Measurements from ENCODE around the gene ADGRD2.

The ADGRD2 gene

DNA sequence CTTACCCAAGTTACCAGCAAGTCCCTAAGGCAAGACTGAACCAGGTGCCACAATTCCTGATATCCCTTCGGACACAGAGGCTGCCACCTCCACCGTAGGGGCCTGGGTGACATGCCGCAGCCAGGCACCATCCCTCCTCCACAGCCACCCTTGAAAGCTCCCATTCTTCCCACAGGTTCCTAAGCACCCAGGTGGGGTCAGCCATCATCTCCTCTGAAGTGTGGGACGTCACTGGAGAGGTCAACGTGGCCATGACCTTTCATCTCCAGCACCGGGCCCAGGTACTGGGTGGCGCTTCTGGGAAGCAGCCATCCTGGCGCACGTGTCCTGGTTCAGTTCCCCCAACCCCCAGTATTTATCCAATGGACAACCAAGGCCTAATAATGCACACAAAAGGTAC is 8.2 kb downstream of the ADGRD2 start:
- DNase-seq = no peak

DNA sequence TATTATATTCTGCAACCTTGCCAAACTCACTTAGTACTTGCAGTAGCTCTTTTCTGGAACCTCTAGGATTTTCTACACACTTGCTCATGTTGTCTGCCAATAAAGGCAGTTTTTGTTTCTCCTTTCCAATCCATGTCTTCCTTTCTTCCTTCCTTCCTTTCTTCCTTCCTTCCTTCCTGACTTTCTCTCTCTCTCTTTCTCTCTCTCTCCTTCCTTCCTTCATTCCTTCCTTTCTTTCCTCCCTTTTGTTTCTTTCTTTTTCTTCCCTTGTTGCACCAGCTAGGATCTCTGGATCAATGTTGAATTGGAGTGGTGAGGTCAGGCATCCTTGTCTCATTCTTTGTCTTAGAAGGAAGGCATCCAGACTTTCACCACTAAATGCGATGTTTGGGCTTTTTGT is 12.5 kb downstream of the ADGRD2 start:
- no peak for DNase-seq

DNA sequence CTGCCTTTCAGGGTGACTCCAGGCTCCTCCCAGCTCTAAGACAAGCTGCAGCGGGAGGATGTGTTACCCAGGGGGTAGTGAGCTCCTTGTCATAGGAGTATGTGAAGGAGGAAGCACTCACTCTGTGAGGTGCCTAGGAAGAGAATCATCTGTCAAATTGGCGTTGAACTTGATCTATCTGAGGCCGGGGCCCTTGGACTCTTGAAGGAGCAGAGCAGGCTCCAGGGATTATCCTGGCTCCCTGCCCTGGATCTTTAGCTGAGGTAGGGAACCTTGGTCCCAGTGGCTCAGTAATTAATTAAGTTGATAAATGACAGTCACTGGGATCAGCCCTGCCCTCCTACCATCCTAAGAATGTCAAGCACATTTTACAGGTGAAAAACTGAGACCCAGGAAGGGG is 15.5 kb downstream of the ADGRD2 start:
- no peak for DNase-seq

DNA sequence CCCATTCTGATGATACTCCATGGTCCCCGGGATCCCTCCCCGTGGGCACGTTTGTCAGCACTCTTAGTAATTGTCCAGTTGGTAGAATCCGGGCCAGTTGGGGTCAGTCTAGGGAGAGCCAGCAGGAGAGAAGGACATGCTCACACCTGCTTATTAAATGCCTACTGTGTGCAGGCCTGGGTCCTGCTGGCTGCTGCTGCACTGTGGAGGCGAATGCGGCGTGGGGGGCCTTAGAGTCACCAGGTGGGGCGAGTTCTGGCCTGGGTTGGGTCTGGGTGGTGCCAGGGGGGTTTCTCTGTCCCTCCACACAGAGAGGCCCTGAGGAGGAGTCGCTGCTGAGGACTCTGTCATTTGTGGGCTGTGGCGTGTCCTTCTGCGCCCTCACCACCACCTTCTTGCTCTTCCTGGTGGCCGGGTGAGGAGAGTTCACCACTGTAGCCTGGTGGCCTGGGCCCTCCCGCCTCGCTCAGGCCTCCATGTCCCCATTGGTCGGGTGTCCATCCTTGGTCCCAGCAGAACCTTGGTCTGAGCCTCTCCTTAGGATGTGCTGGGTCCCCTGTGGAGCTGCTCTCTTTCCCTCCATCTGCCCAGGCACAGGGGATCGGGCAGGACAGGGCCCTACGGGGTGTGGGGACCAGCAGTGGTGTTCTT is 17.3 kb downstream of the ADGRD2 start:
- DNase-seq = no peak

DNA sequence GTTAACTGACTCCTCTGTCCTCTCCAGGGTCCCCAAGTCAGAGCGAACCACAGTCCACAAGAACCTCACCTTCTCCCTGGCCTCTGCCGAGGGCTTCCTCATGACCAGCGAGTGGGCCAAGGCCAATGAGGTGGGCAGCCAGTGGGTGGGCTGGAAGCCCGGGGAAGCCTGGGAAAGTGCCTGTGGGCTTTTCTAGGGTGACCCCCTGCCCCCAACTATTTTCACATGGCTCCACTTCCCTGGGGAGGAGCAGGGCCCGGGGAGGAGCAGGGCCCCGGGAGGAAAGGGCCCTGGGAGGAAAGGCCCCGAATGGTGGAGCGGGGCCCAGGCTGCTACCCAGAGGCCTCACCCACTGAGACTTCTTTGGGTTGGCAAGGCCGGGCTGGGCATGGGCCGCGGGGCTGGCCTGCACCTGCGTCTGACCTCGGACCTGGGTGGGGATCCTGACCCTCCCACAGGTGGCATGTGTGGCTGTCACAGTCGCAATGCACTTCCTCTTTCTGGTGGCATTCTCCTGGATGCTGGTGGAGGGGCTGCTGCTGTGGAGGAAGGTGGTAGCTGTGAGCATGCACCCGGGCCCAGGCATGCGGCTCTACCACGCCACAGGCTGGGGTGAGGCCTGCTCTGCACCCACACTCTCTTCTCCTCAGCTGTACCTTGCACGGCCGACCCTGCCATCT is 17.9 kb downstream of the ADGRD2 start:
- DNase-seq = no peak

DNA sequence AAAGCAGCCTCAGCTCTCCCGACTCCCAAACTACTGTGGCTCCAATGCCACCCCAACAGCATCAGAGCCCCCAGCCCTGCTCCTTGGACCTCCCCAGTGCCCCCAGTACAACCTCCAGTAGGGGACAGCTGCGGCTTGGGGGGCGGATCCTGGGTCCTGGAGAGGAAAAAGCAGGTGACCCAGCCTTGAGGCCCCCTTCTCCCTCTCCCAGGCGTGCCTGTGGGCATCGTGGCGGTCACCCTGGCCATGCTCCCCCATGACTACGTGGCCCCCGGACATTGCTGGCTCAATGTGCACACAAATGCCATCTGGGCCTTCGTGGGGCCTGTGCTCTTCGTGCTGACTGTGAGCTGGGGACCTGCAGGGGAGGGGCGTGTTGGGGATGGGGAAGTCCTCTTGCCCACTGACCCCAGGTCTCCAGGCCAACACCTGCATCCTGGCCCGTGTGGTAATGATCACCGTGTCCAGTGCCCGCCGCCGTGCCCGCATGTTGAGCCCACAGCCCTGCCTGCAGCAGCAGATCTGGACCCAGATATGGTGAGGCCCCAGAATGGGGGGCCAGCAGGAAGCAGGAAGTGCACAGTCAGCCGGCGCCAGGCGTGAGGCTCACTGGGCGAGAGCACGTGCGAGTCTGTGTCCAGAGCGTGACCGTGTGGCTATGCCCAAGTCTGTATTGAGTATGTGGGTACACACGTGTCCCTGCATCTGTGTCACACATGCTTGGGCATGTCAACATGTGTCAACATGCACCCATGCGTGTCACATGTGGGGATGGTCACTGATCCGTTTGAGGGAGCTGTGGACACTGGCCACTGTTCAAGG is 19.0 kb downstream of the ADGRD2 start:
- no peak for DNase-seq

DNA sequence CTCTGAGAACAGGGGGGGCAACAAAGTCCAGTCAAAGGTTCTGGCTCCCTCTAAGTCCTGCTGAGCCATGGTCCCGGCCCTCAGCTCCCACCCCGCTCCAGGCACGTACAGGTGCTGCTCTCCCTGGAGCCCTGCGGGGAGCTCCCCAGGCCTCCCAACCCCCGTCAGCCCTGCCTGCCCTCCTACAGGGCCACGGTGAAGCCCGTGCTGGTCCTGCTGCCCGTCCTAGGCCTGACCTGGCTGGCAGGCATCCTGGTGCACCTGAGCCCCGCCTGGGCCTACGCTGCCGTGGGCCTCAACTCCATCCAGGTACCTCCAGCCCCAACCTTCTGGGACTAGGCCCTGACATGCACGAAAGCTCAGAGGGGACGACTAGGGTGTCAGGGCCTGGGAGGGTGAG is 20.1 kb downstream of the ADGRD2 start:
- no peak for DNase-seq

DNA sequence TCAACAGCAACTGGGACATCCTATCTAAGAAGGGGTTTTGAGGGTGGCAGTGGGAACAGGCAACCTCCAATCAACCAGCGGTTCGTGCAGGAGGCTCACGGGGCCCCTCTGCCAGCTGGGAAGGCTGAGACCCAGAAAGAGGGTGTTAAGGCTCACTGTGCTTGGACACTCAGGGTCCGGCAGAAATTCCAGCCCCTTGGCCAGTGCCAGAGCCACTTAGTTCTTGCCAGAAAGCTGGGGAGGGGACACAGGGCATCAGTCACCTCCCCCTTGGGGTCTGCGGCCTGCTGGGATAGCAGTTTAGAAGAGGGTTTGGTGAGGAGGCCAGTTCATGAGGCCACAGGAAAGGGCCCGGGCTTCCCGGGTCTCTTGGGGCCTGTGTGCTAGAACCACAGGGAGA is 20.5 kb downstream of the ADGRD2 start:
- no peak for DNase-seq

DNA sequence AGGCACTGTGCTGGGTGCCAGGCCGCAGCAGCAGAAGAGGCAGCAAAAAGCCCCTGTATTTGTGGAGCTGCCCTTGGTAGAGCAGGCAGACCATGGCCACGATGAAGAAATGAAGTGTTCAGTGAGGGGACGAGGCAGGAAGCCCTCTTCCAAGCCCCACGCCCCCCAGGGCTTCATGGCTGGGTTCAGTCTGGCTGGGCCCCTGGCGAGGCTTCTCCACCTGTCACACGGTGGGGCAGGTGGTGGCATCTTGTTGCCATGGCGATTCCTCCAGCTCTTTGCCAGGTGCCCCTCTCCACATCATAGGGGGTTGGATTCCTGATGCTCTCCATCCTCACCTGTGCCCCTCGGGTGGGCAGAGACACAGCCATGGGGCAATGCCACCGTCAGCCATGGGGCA is 21.5 kb downstream of the ADGRD2 start:
- DNase-seq = no peak

DNA sequence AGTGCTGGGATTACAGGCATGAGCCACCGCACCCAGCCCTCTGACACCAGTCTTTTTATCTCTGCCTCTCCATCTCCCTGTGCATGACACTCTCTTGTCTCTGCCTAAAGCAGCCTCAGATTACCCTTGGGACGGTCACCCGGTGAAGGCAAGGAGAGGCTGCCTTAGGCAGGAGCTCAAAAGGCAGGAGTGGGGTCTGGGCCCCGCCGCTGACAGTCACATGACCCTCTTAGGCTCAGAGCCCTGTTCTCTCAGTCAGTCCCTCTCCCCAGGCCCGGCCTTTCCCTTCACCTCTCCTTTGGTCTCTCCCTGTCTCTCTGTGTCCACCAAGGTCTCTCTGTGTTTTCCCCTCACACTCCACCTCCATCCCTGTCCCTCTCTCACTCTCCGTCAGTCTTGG is 22.5 kb downstream of the ADGRD2 start:
- no peak for DNase-seq

DNA sequence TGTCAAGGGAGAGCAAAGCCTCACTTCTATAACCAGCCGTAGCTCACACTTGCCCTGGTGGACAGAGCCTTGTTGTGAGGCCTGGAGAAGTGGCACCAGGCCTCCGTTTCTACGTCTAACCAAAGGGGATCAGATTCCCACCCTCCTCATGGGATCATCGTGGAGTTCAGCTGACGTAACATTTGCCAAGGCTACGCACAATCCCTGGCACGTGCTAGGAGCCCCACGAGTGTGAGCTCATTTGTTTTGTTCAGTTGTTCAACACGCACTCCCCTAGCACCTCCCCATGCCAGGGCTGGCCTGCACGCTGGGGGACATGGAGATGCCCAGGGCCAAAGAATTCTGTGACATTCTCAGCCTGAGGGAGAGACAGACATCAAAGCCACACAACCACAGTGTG is 23.1 kb downstream of the ADGRD2 start:
- DNase-seq = no peak

DNA sequence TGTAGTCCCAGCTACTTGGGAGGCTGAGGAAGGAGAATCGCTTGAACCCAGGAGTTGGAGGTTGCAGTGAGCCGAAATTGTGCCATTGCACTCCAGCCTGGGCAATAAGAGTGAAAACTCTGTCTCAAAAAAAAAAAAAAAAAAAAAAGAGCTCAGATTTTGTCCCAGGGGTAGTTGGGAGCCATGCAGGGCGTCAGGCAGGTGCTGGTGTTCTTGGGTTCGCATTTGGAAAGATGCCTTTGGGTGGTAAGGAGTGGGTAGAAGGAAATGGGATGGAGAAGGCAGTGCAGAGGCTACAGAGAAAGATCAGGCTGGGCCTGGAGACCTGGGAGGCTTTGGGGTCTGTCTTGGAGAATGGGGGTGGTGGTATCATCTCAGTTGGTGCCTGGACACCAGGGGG is 23.9 kb downstream of the ADGRD2 start:
- no peak for DNase-seq

DNA sequence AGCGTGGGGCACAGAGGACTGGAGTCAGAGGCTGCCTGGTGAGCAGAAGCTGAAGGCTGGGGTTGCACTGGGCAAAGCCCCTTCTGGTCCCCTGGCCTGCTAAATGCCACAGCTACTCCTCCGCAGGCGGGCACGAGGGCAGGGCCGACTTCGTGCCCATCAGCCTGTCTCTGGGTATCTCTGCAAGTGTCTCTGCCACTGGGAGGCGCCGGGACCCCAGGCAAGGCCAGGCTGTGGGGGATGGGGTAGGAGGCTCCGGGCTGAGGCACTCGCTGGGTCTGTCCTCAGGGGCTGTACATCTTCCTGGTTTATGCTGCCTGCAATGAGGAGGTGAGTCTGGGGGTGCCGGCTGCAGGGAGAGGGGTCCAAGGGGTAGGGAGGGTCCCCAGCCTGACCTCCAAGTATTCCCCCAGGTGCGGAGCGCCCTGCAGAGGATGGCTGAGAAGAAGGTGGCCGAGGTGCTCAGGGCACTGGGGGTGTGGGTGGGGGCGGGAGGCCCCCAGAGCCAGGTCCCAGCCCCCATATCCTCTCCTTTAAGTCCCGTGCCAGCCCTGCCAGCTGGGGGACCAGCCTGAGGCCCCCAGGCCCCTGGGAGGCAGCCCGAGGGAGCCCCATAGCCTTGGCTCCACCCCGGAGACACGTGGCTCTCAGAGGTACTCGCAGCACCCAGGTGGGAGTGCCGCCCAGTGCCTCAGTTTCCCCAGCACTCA is 25.1 kb downstream of the ADGRD2 start:
- no peak for DNase-seq

DNA sequence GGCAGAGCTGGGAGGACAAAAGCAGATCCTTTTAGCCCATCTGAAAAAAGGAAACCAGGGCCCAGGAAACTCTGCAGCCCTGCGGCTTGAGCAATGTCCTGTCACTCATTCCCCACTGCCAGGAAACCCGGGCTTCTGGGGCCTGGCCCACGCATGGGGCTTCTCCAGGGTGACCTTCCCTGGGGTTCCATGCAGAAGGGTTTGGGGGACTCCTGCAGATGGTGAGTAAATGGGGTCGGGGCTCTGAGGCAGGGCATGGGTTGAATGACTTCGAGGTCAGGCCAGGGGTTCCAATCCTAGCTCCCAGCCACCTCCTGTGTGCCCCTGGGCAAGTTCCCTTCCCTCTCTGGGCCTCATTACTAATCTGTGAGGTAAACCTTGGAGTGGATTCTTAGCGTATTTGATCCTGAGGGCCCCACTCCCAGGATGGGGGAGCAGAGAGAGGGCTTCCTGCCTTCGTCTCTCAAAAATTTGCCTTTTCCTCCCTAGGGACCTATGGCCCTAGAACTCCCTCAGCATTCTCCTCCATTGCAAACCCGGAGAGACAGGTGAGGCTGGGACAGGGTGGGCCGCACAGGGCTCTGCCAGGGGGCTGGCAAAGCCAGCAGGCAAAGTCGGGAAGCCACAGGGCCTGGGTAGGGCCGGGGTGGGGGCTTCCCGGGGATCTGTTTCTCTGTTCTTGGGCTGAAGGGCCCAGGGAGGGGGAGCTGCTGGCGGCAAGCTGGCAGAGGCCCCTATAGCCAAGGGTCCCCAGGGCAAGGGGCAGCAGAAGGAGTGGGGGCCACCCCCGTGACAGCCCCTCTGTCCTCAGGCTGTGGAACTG is 25.8 kb downstream of the ADGRD2 start:
- no peak for DNase-seq

DNA sequence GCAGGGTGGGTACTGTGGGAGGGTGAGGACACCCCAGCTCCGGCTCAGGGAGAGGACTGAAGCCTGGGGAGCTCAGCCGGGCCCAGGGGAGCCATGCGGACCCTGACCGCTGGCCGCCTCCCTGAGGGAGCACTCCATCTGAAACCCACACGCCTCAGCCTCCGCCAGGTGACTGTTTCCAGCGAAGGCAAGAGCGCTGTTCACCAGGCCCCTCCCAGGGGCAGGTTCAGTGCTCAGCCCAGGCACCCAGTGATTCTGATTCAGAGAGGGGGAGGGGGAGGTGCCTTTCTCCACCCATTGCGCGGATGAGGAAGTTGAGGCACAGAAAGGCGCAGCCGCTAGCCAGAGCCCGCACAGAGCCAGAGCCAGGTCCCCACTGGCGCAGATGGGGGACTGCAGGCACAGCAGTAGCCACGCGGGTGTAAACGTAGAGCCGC is 27.0 kb downstream of the ADGRD2 start:
- no peak for DNase-seq

DNA sequence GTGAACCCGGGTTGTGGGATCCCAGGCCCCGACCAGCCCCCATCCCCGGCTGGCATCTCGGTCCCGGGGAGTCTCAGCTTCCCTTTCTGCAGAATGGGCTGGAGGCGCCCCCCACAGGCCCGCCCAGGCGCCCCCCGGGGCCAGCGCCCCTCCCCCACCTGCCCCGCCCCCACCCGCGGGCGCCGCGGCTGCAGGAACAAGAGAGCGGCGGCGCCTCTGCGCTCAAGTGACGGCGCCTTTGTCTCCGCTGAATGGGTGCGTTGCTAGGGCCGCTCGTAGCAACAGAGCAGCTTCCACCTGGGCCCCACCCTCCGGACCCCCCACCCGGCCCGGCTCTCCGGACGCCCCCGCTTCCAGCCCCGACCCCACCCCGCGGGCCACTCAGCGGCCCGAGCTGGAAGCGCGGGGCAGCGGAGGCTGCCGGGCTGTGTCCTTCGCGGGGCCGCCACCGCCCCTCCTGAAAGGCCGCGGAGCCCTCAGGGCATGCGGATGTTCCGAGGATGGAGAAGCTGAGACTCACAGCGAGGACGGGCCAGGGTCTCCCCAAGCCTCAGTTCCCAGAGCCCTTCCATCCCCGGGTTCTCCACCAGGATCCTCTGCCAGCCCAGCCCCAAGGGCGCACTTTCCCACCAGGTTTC is 27.5 kb downstream of the ADGRD2 start:
- DNase-seq = no peak

DNA sequence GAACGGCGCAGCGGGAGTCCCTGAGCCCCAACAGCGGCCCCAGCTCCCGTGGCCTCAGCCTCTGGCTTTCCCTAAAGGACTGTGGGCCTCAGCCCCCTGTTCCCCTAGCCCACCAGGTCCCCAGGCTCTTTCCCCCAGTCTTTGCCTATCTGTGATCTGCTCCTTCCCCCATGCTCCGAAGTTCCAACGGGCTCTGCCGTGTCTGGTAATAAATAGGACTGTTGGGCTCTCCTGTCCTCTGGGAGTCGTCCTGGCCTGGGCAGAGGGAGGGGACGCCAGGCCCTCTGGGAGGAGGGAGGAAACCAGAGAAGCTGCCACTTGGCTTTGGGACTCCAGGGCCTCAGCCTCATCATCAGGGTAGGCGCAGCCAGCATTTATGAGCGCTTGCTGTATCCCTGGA is 28.1 kb downstream of the ADGRD2 start:
- DNase-seq = no peak

DNA sequence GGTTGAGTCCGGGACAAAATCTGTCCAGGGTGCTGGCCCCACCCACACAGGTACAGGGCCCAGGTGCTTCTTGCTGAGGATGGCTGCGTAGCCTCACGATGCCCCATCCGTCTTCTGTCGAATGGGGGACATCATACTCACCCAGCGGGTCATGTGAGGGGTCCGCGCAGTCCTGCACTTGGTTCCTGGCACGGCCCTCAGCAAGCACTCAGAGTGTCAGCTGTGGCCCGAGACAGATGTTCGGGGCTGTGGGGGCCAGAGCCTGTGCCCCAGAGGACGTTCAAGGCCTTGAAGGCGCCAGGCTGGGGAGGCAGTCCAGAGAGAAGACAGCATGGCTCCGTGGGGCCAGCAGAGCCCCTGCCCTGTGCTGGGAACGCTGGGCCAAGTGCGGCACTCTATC is 29.1 kb downstream of the ADGRD2 start:
- DNase-seq = no peak

DNA sequence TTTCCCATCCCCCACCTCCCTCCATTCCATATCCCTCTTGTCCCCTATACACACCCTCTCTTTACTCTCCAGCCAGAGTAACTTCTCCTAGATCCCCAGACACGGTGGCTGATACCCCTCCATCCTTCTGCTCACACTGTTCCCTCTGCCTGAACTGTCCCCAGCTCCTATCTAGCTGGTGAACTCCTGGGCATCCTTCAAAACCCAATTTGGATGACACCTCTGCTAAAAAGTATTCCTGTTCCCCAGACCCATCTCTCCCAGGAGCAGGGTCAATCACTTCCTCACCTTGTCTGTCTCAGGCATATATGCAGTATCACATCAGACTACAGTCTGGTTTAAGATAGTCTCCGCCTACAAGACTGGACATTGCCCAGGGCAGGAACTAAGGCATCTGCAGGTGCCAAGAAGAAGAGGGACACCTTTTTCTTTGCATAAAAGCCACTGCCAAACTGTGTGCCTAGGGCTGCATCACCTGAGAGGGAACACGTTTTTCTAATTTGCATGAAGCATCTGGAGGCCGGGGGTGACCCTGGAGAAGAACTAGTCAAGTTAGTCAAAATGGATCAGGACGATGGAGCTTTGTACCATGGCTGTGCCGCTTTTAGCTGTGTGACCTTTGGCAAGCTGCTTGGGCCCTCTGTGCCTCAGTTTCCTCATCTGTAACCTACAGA is 29.8 kb downstream of the ADGRD2 start:
- no peak for DNase-seq

DNA sequence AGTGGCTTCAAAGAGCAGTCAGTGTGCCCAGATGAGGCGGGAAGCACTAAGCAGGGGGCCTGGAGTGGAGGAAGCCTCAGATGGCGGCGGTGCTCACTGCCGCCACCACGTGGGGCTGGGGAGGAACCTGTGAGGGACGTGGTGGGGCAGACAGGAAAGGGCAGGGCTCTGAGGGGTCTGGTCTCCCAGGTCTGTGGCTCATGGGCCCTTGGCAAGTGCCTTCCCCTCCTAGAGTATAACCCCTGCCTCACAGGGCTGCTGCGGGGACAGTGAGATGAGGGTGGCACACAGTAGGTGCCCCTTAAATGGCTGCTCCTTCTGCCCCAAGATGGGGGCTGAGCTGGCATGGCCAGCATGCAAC is 30.4 kb downstream of the ADGRD2 start:
- DNase-seq = no peak

DNA sequence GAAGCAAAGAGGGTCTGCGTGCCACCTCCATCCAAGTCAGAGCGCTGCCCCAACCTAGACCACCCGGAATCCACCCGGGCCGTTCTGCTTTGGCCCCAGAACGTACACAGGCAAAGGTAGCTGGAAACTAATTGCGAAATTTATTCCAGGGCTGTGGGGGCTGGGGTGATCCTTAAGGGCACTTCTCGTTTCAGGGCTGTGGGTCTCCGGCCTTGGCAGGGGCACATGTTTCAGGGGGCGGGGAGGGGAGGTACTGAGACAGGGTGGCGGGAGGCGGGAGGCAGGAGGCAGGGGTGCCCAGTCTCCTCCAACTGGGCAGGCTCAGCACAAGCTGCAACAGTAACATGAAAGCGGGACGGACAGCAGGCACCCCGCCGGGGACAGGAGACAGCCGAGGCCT is 30.9 kb downstream of the ADGRD2 start:
- no peak for DNase-seq

Measured in CD4-positive, alpha-beta T cell treated with Interferon alpha-2 for 1 hour (primary cell).